ENCODE results near the gene NFATC2. TPM values are rescaled to one million over a fixed set of nuclear protein-coding genes. Genes with fewer than 3 reads are reported as not detected.

Gene NFATC2
- total RNA-seq, 1 experiment from 2014 or later, result 6.3 TPM

DNA sequence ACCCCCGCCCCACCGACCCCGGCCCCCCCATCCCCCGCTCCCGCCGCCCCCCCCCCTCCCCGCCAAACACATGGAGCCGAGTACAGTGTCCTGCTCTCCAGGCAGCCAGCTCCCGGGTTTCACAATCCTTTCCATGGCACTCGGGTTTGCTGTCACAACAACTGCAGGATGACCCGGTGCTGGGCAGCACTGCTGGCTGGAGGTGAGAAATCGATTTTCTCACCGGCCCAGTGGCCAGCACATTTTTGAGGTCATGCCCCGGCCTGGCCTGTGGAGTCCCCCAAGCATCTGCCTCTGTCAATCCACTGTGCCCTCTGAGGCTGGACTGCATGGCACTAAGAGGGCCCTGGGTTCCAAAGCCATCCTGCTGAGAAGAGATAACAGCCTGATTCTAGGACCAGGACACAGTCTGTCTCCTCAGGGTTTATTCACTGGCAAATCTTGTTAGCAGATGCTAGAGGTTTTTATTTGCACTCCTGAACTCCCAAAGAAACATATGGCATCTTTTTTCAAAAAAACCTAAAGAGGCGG, 129.5 kb downstream of the NFATC2 start:
- POLR2A ChIA-PET (ENCODE audit: unreplicated experiment), result no interaction called here

DNA sequence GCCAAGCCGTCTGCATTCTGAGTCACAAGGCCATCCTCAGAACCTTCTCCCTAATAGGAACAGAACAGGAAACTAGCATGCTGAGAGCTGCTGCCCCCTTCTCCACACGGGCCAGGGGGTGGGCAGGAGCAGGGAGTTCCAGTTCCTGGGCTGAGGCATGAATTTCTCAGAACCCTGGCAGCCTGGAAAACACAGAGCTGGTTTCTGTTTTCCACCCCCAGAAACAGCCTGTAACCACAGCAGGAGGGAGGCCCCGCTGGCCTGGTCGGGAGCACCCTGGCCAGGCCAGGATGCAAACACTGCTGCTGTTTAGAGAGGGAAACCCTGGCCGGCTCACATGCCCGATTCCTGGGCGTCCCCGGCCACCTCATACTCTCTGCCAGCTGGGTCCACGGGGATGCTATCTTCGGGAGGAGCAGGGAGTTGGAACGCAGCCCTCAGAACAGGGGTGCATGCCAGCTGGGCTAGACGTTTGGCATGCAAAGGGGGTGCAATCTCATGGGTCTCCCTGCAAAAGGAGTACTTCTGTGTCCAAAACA, 130.1 kb downstream of the NFATC2 start:
- H3K4me1 ChIP-seq (replicated peaks; ENCODE audit: insufficient read depth), result no peaks in the 10 kb centered on the region
- H3K27ac ChIP-seq, result no peak overlapping the region
- no peak overlapping the region for H3K4me2 ChIP-seq
- BruUV-seq (replicated peaks), result no TSS peak
- H3K4me3 ChIP-seq, result no peak overlapping the region
- H3F3A ChIP-seq (ENCODE audit: insufficient read depth, low read depth), result peaks cover 4% of the 10 kb centered on the region; the same call in 1 of the 2 replicates
- no peaks in the 10 kb centered on the region for H3K36me3 ChIP-seq (ENCODE audit: low read depth)
- H3K9me2 ChIP-seq (ENCODE audit: insufficient read depth), result no peaks in the 10 kb centered on the region
- H3K27me3 ChIP-seq (ENCODE audit: insufficient read depth, low read depth), result no peaks in the 10 kb centered on the region
- no peaks in the 10 kb centered on the region for H3K79me2 ChIP-seq (ENCODE audit: low read depth)
- DNase-seq, result no peak
- no peaks in the 10 kb centered on the region for H3K9me3 ChIP-seq (ENCODE audit: insufficient read depth, low read depth)
- no peaks in the 10 kb centered on the region for H4K20me1 ChIP-seq (ENCODE audit: insufficient read depth)
- intact Hi-C loops (cut with micrococcal nuclease; ENCODE audit: unreplicated experiment), result no loop called here
- ChIA-PET POLR2A (ENCODE audit: unreplicated experiment) (no interaction called here), CTCF (no interaction called here)
- H2AFZ ChIP-seq, result no peak overlapping the region
- no peak for TF ChIP-seq EZH2 (IDR thresholded peaks at IDR 0.05; ENCODE audit: low read depth)
- TF ChIP-seq, protein P1, sequence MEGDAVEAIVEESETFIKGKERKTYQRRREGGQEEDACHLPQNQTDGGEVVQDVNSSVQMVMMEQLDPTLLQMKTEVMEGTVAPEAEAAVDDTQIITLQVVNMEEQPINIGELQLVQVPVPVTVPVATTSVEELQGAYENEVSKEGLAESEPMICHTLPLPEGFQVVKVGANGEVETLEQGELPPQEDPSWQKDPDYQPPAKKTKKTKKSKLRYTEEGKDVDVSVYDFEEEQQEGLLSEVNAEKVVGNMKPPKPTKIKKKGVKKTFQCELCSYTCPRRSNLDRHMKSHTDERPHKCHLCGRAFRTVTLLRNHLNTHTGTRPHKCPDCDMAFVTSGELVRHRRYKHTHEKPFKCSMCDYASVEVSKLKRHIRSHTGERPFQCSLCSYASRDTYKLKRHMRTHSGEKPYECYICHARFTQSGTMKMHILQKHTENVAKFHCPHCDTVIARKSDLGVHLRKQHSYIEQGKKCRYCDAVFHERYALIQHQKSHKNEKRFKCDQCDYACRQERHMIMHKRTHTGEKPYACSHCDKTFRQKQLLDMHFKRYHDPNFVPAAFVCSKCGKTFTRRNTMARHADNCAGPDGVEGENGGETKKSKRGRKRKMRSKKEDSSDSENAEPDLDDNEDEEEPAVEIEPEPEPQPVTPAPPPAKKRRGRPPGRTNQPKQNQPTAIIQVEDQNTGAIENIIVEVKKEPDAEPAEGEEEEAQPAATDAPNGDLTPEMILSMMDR (conservative IDR thresholded peaks at IDR 0.05), result no peak

More for the DNA sequence above, 129.5 kb downstream of the NFATC2 start:
- H3K9me2 ChIP-seq (ENCODE audit: insufficient read depth), result no peaks in the 10 kb centered on the region
- H3F3A ChIP-seq (ENCODE audit: insufficient read depth, low read depth), result peaks cover 4% of the 10 kb centered on the region; the same call in 1 of the 2 replicates
- H3K4me1 ChIP-seq (replicated peaks; ENCODE audit: insufficient read depth), result no peaks in the 10 kb centered on the region
- H3K36me3 ChIP-seq (ENCODE audit: low read depth), result no peaks in the 10 kb centered on the region
- H3K9me3 ChIP-seq (ENCODE audit: insufficient read depth, low read depth), result no peaks in the 10 kb centered on the region
- no peaks in the 10 kb centered on the region for H4K20me1 ChIP-seq (ENCODE audit: insufficient read depth)
- BruUV-seq (replicated peaks), result no TSS peak
- H2AFZ ChIP-seq, result no peak overlapping the region
- H3K4me3 ChIP-seq, result no peak overlapping the region
- intact Hi-C loops (cut with micrococcal nuclease; ENCODE audit: unreplicated experiment), result no loop called here
- H3K79me2 ChIP-seq (ENCODE audit: low read depth), result no peaks in the 10 kb centered on the region
- TF ChIP-seq, protein P1 (conservative IDR thresholded peaks at IDR 0.05), result no peak
- no peak for TF ChIP-seq EZH2 (IDR thresholded peaks at IDR 0.05; ENCODE audit: low read depth)
- H3K27me3 ChIP-seq (ENCODE audit: insufficient read depth, low read depth), result no peaks in the 10 kb centered on the region
- CTCF ChIA-PET, result no interaction called here
- no peak for DNase-seq
- H3K4me2 ChIP-seq, result no peak overlapping the region
- no peak overlapping the region for H3K27ac ChIP-seq

DNA sequence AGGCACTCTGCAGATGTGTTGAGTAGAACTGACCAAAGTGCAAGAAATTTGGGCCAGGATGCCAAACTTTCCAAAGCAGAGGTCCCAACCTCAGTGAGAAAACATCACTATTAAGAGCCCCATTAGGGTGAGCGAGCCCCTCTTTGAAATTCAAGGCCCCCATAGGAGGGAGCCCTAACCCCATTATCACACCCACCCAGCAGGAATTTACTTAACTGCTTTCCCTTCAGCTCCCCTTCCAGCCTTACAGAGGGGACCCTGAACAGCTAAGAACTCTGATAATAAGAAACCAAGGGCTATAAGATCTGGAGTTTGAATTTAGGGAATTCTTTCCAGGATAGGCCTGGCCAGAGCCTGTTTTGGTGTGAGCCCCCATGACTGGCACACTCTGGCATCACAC, 130.6 kb downstream of the NFATC2 start:
- Histone ChIP-seq H3K4me2 (no peak overlapping the region), H3K36me3 (ENCODE audit: low read depth) (no peaks in the 10 kb centered on the region), H3K27me3 (ENCODE audit: insufficient read depth, low read depth) (no peaks in the 10 kb centered on the region), H2AFZ (no peak overlapping the region), H3K4me3 (no peak overlapping the region), H3F3A (ENCODE audit: insufficient read depth, low read depth) (peaks cover 4% of the 10 kb centered on the region; the same call in 1 of the 2 replicates), H3K9me3 (ENCODE audit: insufficient read depth, low read depth) (no peaks in the 10 kb centered on the region), H3K27ac (no peak overlapping the region), H4K20me1 (ENCODE audit: insufficient read depth) (no peaks in the 10 kb centered on the region), H3K4me1 (replicated peaks; ENCODE audit: insufficient read depth) (no peaks in the 10 kb centered on the region), H3K79me2 (ENCODE audit: low read depth) (no peaks in the 10 kb centered on the region), H3K9me2 (ENCODE audit: insufficient read depth) (no peaks in the 10 kb centered on the region)
- CTCF ChIA-PET, result no interaction called here
- intact Hi-C loops (cut with micrococcal nuclease; ENCODE audit: unreplicated experiment), result no loop called here
- no TSS peak for BruUV-seq (replicated peaks)
- no peak for DNase-seq
- no peak for TF ChIP-seq EZH2 (IDR thresholded peaks at IDR 0.05; ENCODE audit: low read depth)
- TF ChIP-seq, protein P1 (conservative IDR thresholded peaks at IDR 0.05), result no peak
- POLR2A ChIA-PET (ENCODE audit: unreplicated experiment), result no interaction called here

All from PC-9 (cell line).